GM21367 (cell line): ENCODE data around the gene COL11A2.

Source experiments
- ATAC-seq: cut with Tn5 transposase; IDR thresholded peaks from one replicate; pipeline ENCODE4 v1.9.1; 2021; ENCODE audit not compliant: unreplicated experiment

COL11A2 gene

GRCh38 chr6:33206864-33207551 is 14.7 kb upstream of the COL11A2 start:
- ATAC-seq, result no peak

GRCh38 chr6:33206027-33206863 is 14.0 kb upstream of the COL11A2 start:
- ATAC-seq, result no peak

GRCh38 chr6:33205191-33206026 is 13.1 kb upstream of the COL11A2 start:
- no peak for ATAC-seq

- ATAC-seq, result peak; percentile 34
Observed at GRCh38 chr6:33204415-33205190, 12.3 kb upstream of the COL11A2 start, which contains the start of gene HSD17B8. HSD17B8 (plus strand) TSS chr6:33204655; CDS start chr6:33204669, 14 bp downstream.

GRCh38 chr6:33204165-33204414 is 11.8 kb upstream of the COL11A2 start:
- ATAC-seq, result no peak

- ATAC-seq, result no peak
Observed at GRCh38 chr6:33203443-33204164, 11.3 kb upstream of the COL11A2 start.

GRCh38 chr6:33202799-33203198 is 10.5 kb upstream of the COL11A2 start:
- no peak for ATAC-seq

GRCh38 chr6:33201935-33202334 is 9.7 kb upstream of the COL11A2 start:
- no peak for ATAC-seq

- ATAC-seq, result no peak
Observed at GRCh38 chr6:33201147-33201545, 8.9 kb upstream of the COL11A2 start.

- no peak for ATAC-seq
Observed at GRCh38 chr6:33200219-33201146, 8.2 kb upstream of the COL11A2 start, which contains the start of the genes RXRB and SLC39A7. RXRB (minus strand) TSS chr6:33200665; CDS start chr6:33200476, 189 bp downstream. SLC39A7 (plus strand) TSS chr6:33200867; CDS start chr6:33201246, 379 bp downstream.

- no peak for ATAC-seq
Observed at GRCh38 chr6:33199687-33200218, 7.5 kb upstream of the COL11A2 start.

- no peak for ATAC-seq
Observed at GRCh38 chr6:33198853-33199436, 6.7 kb upstream of the COL11A2 start.

- no peak for ATAC-seq
Observed at GRCh38 chr6:33198159-33198852, 6.0 kb upstream of the COL11A2 start.

- ATAC-seq, result no peak
Observed at GRCh38 chr6:33197431-33198048, 5.3 kb upstream of the COL11A2 start.

- no peak for ATAC-seq
Observed at GRCh38 chr6:33195304-33196165, 3.3 kb upstream of the COL11A2 start.

GRCh38 chr6:33194431-33194979 is 2.2 kb upstream of the COL11A2 start:
- ATAC-seq, result no peak
